ENCODE results near the gene TCP1.
A peak's percentile ranks its signal among the peaks of the same experiment; 100 is the strongest.
"Not testable (repeated sequence)": the region's sequence is repeated elsewhere in the genome, so short reads cannot be mapped to it uniquely, and the experiment has no call there.

Gene TCP1

DNA sequence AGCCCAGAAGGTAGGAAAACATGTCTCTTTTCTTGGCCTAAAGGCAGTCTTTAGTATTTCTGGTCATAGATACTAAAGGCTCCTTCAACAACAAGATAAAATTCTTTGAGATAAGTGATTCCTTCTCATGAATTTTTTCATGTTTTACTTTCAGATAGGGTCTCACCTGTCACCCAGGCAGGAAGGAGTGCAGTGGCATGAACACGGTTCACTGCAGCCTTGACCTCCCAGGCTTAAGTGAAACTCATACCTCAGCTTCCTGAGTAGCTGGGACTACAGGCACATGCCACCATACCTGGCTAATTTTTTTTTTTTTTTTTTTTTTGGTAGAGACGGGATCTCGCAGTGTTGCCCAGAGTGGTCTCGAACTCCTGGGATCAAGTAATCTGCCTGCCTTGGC lies 19.7 kb upstream of the TCP1 start:
- Histone ChIP-seq H3K4me1 (ENCODE audit: control insufficient read depth, insufficient read depth, low read length) (no peaks in the 10 kb centered on the region), H3K36me3 (ENCODE audit: control insufficient read depth, insufficient read depth, low read length) (no peaks in the 10 kb centered on the region), H3K9ac (ENCODE audit: low read length) (no peak overlapping the region), H3K4me3 (ENCODE audit: low read length) (no peak overlapping the region), H3K27ac (ENCODE audit: low read depth, low read length) (no peak overlapping the region), H3K27me3 (ENCODE audit: control insufficient read depth, insufficient read depth, low read length) (no peaks in the 10 kb centered on the region)

DNA sequence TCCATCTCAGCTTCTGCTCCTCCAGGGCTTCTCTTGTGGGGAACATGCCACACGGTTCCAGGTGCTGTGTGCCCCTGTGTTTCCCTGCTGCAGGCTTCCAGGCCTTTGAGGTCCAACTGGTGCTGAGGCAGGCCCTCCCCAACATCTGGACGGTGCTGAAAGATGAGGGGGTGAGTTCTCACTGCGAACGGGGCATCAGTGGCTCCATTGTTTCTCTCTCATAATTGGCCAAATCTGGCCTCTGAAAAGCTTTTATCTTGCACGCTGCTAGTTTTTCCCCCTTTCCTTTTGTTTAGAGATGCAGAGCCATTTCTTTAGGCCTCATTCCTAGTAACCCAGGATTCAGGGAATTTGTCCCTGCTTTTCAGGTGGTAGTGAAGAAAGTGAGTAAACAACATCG lies 19.2 kb upstream of the TCP1 start:
- no peaks in the 10 kb centered on the region for H3K27me3 ChIP-seq (ENCODE audit: control insufficient read depth, insufficient read depth, low read length)
- no peak overlapping the region for H3K9ac ChIP-seq (ENCODE audit: low read length)
- no peaks in the 10 kb centered on the region for H3K4me1 ChIP-seq (ENCODE audit: control insufficient read depth, insufficient read depth, low read length)
- H3K27ac ChIP-seq (ENCODE audit: low read depth, low read length) = no peak overlapping the region
- no peak overlapping the region for H3K4me3 ChIP-seq (ENCODE audit: low read length)
- no peaks in the 10 kb centered on the region for H3K36me3 ChIP-seq (ENCODE audit: control insufficient read depth, insufficient read depth, low read length)

DNA sequence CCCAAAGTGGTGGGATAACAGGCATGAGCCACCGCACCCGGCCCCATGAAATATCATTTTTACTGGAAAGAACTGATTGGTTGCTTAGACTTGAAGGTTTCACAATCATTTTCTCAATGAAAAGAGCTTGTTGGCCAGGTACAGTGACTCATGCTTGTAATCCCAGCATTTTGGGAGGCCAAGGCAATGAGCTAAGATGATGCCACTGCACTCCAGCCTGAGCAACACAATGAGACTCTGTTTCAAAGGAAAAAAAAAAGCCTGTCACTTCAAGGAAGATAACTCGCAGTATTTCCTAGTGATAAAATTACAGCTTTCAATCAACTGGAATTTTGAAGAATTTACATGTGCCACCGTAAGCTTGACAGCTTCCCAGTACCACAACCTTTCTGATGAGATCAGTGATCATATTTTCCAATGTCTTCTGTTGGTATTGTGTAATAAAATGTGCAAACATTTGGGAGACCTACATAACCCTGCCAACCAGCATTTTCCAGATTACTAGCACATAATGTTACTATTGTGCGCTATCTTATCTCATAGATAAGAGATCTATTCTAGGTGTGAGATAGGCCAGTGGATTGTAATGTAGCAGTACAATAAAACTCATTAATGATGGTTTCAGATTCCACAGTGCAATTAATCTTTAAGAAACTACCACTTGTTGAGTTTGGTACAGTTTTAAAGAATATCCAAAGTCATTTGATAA lies 17.9 kb upstream of the TCP1 start:
- Histone ChIP-seq H3K27ac (ENCODE audit: low read depth, low read length) (no peak overlapping the region), H3K27me3 (ENCODE audit: control insufficient read depth, insufficient read depth, low read length) (no peaks in the 10 kb centered on the region)

DNA sequence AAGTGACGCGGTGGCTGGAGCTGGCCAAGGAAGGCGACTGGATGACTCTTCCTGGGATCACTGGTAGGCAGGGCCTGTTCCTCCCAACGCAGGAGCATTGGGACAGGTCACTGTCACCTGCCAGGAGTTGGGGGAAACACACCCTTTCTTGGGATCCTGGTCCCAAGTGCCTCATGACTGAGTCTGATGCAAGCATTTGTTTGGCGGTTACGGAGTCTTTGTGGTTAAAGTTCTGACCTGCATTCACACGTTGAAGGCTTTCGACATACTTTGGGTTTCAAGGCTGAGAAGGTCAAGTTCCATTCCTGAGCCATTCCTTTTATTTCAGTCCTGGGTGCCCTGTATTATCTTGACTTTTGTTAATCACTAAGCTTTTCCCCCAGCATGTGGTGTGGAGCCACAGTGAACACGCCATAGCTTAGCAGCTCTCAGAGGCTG lies 16.6 kb upstream of the TCP1 start:
- no peak overlapping the region for H3K9ac ChIP-seq (ENCODE audit: low read length)
- H3K4me3 ChIP-seq (ENCODE audit: low read length) = no peak overlapping the region
- H3K27me3 ChIP-seq (ENCODE audit: control insufficient read depth, insufficient read depth, low read length) = no peaks in the 10 kb centered on the region
- no peaks in the 10 kb centered on the region for H3K36me3 ChIP-seq (ENCODE audit: control insufficient read depth, insufficient read depth, low read length)
- H3K4me1 ChIP-seq (ENCODE audit: control insufficient read depth, insufficient read depth, low read length) = no peaks in the 10 kb centered on the region
- H3K27ac ChIP-seq (ENCODE audit: low read depth, low read length) = no peak overlapping the region

More for the DNA sequence above, 17.9 kb upstream of the TCP1 start:
- no peak overlapping the region for H3K4me3 ChIP-seq (ENCODE audit: low read length)
- no peaks in the 10 kb centered on the region for H3K36me3 ChIP-seq (ENCODE audit: control insufficient read depth, insufficient read depth, low read length)
- H3K4me1 ChIP-seq (ENCODE audit: control insufficient read depth, insufficient read depth, low read length) = no peaks in the 10 kb centered on the region
- H3K9ac ChIP-seq (ENCODE audit: low read length) = no peak overlapping the region

DNA sequence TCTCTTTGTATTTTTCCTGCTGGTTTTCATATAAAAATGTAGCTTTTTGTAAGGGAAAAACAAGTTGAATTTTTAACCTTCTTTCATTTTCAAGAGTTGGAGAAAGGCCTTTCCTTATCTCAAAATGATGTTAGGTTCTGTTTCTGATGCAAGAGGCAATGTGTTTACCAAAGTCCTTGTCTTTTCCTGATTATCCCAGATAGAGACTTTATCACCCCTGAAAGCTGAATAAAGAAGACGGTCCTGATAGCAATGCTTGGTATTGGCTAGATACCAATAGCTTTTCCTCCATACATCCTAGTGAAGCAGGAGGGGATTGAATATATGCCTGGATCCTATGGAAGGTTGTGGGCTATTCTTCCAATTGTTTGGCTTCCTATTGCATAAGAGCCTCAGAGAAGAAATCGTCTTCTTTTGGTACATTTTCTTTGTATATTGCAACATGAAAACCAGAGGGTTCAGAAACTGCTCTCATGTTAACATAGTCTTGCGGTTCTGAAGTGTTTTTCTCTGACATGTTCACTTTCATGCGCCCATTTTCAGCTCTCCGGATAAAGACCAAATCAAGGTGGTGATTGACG lies 16.1 kb upstream of the TCP1 start:
- Histone ChIP-seq H3K9ac (ENCODE audit: low read length) (no peak overlapping the region), H3K4me1 (ENCODE audit: control insufficient read depth, insufficient read depth, low read length) (no peaks in the 10 kb centered on the region), H3K4me3 (ENCODE audit: low read length) (no peak overlapping the region), H3K27ac (ENCODE audit: low read depth, low read length) (no peak overlapping the region), H3K36me3 (ENCODE audit: control insufficient read depth, insufficient read depth, low read length) (no peaks in the 10 kb centered on the region), H3K27me3 (ENCODE audit: control insufficient read depth, insufficient read depth, low read length) (no peaks in the 10 kb centered on the region)

DNA sequence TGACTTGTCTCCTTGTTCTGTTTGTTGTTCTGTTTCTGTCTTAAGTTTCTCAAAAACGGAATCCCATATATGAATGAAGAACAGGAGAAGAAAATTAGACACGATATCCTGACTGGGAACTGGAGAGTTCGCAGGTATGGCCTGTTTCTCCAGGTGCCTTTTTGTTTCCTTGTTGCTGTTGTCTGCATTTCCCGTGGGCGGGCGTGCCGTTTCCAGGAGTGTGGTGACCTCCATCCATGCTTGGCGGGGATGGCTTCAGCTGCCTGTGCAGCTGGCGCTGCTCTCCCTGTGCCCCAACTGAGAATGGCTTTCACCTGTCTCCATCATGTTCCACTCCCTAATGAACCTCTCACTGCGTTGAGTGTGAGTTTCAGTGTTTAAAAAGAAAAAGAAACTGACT lies 15.1 kb upstream of the TCP1 start:
- Histone ChIP-seq H3K9ac (ENCODE audit: low read length) (no peak overlapping the region), H3K27ac (ENCODE audit: low read depth, low read length) (no peak overlapping the region), H3K4me3 (ENCODE audit: low read length) (no peak overlapping the region), H3K27me3 (ENCODE audit: control insufficient read depth, insufficient read depth, low read length) (no peaks in the 10 kb centered on the region), H3K36me3 (ENCODE audit: control insufficient read depth, insufficient read depth, low read length) (no peaks in the 10 kb centered on the region), H3K4me1 (ENCODE audit: control insufficient read depth, insufficient read depth, low read length) (no peaks in the 10 kb centered on the region)

DNA sequence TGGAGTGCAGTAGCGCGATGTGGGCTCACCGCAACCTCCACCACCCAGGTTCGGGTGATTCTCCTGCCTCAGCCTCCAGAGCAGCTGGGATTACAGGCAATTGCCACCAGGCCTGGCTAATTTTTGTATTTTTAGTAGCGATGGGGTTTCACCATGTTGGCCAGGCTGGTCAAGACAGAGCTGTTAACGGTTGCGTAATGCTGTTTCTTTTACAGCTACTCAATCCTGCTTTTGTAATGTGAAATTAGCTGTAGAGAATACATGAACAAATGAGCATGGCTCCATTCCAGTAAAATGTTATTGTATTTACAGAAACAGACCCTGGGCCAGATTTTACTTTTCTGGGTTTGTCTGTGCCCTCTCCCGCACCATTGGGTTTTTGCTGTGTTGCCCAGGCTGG lies 12.5 kb upstream of the TCP1 start:
- H3K27ac ChIP-seq (ENCODE audit: low read depth, low read length) = no peak overlapping the region
- no peak overlapping the region for H3K4me3 ChIP-seq (ENCODE audit: low read length)

DNA sequence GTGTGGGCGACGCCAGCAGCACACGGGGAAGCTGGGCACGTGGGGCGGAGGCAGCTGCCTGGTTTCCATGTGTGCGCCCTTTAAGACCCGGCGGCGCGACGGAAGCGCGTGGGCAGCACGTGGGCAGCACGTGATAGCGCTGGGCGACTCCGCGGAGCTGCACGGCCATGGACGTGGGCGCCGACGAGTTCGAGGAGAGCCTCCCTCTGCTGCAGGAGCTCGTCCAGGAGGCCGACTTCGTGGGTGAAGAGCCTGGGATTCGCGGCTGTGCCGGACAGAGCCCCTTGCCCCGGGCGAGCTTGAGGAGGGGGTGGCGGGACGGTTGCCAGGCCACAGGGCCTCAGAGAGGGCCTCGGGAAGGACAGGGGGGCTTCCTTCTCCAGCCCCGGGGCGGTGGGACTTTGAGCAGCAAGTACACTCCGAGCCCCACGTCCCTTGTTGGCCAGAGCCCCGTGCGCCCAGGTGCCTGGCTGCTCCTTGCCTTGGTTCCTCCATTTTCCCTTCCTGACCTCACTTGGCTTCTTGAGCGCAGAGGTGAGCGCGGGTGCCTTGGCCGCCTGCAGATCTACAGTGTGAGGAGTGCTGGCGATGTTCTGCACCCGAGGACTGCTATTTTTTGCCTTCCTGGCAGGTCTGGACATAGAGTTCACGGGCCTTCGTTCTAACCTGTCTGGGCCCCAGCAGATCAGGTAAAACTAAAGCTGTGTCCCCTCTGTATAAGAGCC lies 10.9 kb upstream of the TCP1 start, which contains the start of gene PNLDC1:
TSS of gene PNLDC1 (plus strand) at position 136 of the 725 bp plus-strand sequence. CDS start at position 168, 32 bp downstream.
- Histone ChIP-seq H3K27me3 (ENCODE audit: control insufficient read depth, insufficient read depth, low read length) (no peaks in the 10 kb centered on the region), H3K4me1 (ENCODE audit: control insufficient read depth, insufficient read depth, low read length) (no peaks in the 10 kb centered on the region), H3K4me3 (ENCODE audit: low read length) (no peak within 1 kb of the TSS), H3K27ac (ENCODE audit: low read depth, low read length) (no peak within 1 kb of the TSS), H3K36me3 (ENCODE audit: control insufficient read depth, insufficient read depth, low read length) (peaks cover 10% of the 10 kb centered on the region), H3K9ac (ENCODE audit: low read length) (no peak within 1 kb of the TSS)

More for the DNA sequence above, 12.5 kb upstream of the TCP1 start:
- H3K9ac ChIP-seq (ENCODE audit: low read length) = no peak overlapping the region
- H3K27me3 ChIP-seq (ENCODE audit: control insufficient read depth, insufficient read depth, low read length) = no peaks in the 10 kb centered on the region
- H3K36me3 ChIP-seq (ENCODE audit: control insufficient read depth, insufficient read depth, low read length) = peaks cover 10% of the 10 kb centered on the region
- no peaks in the 10 kb centered on the region for H3K4me1 ChIP-seq (ENCODE audit: control insufficient read depth, insufficient read depth, low read length)

DNA sequence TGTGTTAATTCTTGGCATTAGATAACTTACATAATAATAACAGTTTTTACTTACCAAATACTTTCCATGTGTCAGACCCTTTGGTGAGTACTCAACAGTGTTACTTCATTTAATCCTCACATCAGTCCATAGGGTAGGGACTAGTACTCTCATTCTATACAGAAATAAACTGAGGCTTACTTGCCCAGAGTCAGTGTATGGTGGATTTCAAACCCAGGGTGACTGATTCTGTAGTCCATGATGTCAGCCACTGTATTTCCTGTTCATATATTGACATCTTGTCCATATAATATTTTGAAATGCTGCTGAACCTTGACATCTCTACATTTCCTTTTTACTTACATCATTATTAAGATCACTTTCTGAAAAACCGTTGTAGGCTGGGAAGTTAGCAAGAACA lies 8.2 kb upstream of the TCP1 start:
- H3K9ac ChIP-seq (ENCODE audit: low read length) = no peak overlapping the region
- peaks cover 10% of the 10 kb centered on the region for H3K36me3 ChIP-seq (ENCODE audit: control insufficient read depth, insufficient read depth, low read length)

DNA sequence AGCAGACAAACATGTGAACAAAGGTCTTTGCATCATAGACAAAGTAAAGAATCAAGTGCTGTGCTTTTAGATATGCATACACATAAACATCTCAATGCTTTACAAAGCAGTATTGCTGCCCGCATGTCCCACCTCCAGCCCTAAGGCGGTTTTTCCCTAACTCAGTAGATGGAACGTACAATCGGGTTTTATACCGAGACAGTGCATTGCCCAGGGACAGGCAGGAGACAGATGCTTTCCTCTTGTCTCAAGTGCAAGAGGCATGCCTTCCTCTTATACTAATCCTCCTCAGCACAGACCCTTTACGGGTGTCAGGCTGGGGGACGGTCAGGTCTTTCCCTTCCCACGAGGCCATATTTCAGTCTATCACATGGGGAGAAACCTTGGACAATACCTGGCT lies 5.6 kb upstream of the TCP1 start:
- not testable (repeated sequence) for H3K27ac ChIP-seq (ENCODE audit: low read depth, low read length); H3K9ac ChIP-seq (ENCODE audit: low read length); H3K4me3 ChIP-seq (ENCODE audit: low read length); H3K27me3 ChIP-seq (ENCODE audit: control insufficient read depth, insufficient read depth, low read length)
- H3K4me1 ChIP-seq (ENCODE audit: control insufficient read depth, insufficient read depth, low read length) = peaks cover 17% of the 10 kb centered on the region
- H3K36me3 ChIP-seq (ENCODE audit: control insufficient read depth, insufficient read depth, low read length) = peaks cover 10% of the 10 kb centered on the region

More for the DNA sequence above, 8.2 kb upstream of the TCP1 start:
- H3K27me3 ChIP-seq (ENCODE audit: control insufficient read depth, insufficient read depth, low read length) = no peaks in the 10 kb centered on the region
- H3K4me1 ChIP-seq (ENCODE audit: control insufficient read depth, insufficient read depth, low read length) = peaks cover under 1% of the 10 kb centered on the region
- no peak overlapping the region for H3K4me3 ChIP-seq (ENCODE audit: low read length)
- no peak overlapping the region for H3K27ac ChIP-seq (ENCODE audit: low read depth, low read length)

DNA sequence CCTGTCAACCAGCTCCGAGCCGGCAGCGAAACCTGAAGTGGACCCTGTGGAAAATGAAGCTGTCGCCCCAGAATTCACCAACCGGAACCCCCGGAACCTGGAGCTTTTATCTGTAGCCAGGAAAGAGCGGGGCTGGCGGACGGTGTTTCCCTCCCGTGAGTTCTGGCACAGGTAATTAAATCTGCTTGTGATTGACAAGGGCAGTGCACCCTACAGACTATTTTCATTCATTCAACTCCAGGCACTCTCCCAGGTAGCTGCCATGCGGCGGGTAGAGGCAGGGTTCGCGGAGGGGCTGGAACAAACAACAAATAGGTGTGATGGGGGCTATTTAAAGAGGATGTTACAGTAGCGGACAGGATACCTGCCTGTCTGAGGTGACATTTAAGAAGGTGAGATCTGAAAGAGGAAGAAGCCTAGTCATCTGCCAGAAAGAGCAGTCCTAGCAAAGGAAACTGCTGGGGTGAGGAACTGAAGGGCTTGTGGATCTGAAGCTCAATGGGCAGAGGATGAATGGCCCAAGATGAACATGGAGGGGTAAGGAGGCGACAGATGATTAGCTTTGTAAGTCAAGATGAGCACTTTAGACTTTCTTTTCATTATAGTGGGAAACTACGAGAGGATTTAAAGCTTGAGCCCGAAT lies 1.7 kb upstream of the TCP1 start:
- H3K4me3 ChIP-seq (ENCODE audit: low read length) = peak overlapping the region; percentile 87
- H3K27ac ChIP-seq (ENCODE audit: low read depth, low read length) = peak overlapping the region; percentile 98
- H3K36me3 ChIP-seq (ENCODE audit: control insufficient read depth, insufficient read depth, low read length) = peaks cover 2% of the 10 kb centered on the region
- no peaks in the 10 kb centered on the region for H3K27me3 ChIP-seq (ENCODE audit: control insufficient read depth, insufficient read depth, low read length)
- peak overlapping the region; percentile 79 for H3K9ac ChIP-seq (ENCODE audit: low read length)
- peaks cover 24% of the 10 kb centered on the region for H3K4me1 ChIP-seq (ENCODE audit: control insufficient read depth, insufficient read depth, low read length)
